ENCODE data around the gene WBP2NL. TPM values are rescaled to one million over a fixed set of nuclear protein-coding genes. Genes with fewer than 3 reads are reported as not detected.

The WBP2NL gene
- total and polyA plus RNA-seq, 2 donors (not counting 1 experiment from before 2014, with no cell fraction given) = 1.6 to 10.4 TPM

GRCh38 chr22:41992496-41992895, 6.1 kb upstream of the WBP2NL start:
- Histone ChIP-seq H3K79me2 (ENCODE audit: control insufficient read depth, insufficient read depth, low read length) (no peaks in the 10 kb centered on the region), H3K27ac (ENCODE audit: low read length in 2 of 2) (no peak overlapping the region), H3K4me3 (ENCODE audit: control extremely low read depth in 1 of 5, extremely low read depth in 1 of 5, insufficient read depth in 1 of 5, low read depth in 2 of 5, low read length in 4 of 5) (no peak overlapping the region), H3K4me1 (ENCODE audit: control insufficient read depth in 2 of 2, insufficient read depth in 2 of 2, low read length in 2 of 2) (no peaks in the 10 kb centered on the region), H4K20me1 (ENCODE audit: control insufficient read depth, insufficient read depth, low read length, poor library complexity, severe bottlenecking) (no peaks in the 10 kb centered on the region), H3K4me2 (replicated peaks; ENCODE audit: low read depth, low read length, poor library complexity, severe bottlenecking) (no peak overlapping the region), H3K27me3 (replicated peaks in 1 of 4; ENCODE audit: control extremely low read depth in 1 of 4, control insufficient read depth in 3 of 4, insufficient read depth in 4 of 4, low read length in 3 of 4) (peaks cover 0 to 7% (median 2%) of the 10 kb centered on the region in 4 experiments), H3K9ac (ENCODE audit: low read length) (no peak overlapping the region), H2AFZ (ENCODE audit: insufficient read depth, low read depth, low read length, poor library complexity, severe bottlenecking) (no peak overlapping the region), H3K36me3 (replicated peaks in 1 of 2; ENCODE audit: control extremely low read depth in 1 of 2, control insufficient read depth in 1 of 2, extremely low read depth in 1 of 2, insufficient read depth in 2 of 2, low read length in 1 of 2) (no peaks in the 10 kb centered on the region), H3K9me3 (ENCODE audit: control extremely low read depth in 1 of 3, control insufficient read depth in 2 of 3, insufficient read depth in 1 of 3, low read length in 2 of 3) (no peaks in the 10 kb centered on the region)
- ChIA-PET CTCF (no interaction called here), POLR2A (no interaction called here)
- no peak for ATAC-seq (ENCODE audit: low read depth)
- Mint-ChIP-seq H3K4me3 (no peak overlapping the region), H3K4me1 (peaks cover 1% of the 10 kb centered on the region), H3K9me3 (ENCODE audit: insufficient read depth) (no peaks in the 10 kb centered on the region), H3K27me3 (peaks cover 16% of the 10 kb centered on the region), H3K27ac (no peak overlapping the region)
- no peak for TF ChIP-seq CTCF (IDR thresholded peaks at IDR 0.05)
- no peak for TF ChIP-seq EZH2 (IDR thresholded peaks at IDR 0.05; ENCODE audit: borderline replicate concordance, insufficient read depth, low read depth, low read length, poor library complexity, severe bottlenecking)
- no peak for DNase-seq
- intact Hi-C loops (cut with micrococcal nuclease) = no loop called here
- 94% methylated on average over 2 of the region's 5 CpGs for WGBS (ENCODE audit: insufficient coverage)

GRCh38 chr22:41995211-41995610, 3.4 kb upstream of the WBP2NL start:
- no peak for ATAC-seq (ENCODE audit: low read depth)
- no peak for TF ChIP-seq CTCF (IDR thresholded peaks at IDR 0.05)
- TF ChIP-seq EZH2 (IDR thresholded peaks at IDR 0.05; ENCODE audit: borderline replicate concordance, insufficient read depth, low read depth, low read length, poor library complexity, severe bottlenecking) = no peak
- no peaks in the 10 kb centered on the region for H3K79me2 ChIP-seq (ENCODE audit: control insufficient read depth, insufficient read depth, low read length)
- peaks cover 0 to 9% (median 0%) of the 10 kb centered on the region in 3 donors for H3K9me3 ChIP-seq (ENCODE audit: control extremely low read depth in 1 of 3, control insufficient read depth in 2 of 3, insufficient read depth in 1 of 3, low read length in 2 of 3)
- Mint-ChIP-seq H3K4me3 (no peak overlapping the region), H3K27ac (no peak overlapping the region), H3K9me3 (ENCODE audit: insufficient read depth) (no peaks in the 10 kb centered on the region), H3K4me1 (peaks cover 22% of the 10 kb centered on the region), H3K27me3 (peaks cover 12% of the 10 kb centered on the region)
- H3K27ac ChIP-seq (ENCODE audit: low read length in 2 of 2) = no peak overlapping the region
- H3K9ac ChIP-seq (ENCODE audit: low read length) = no peak overlapping the region
- ChIA-PET CTCF (no interaction called here), POLR2A (no interaction called here)
- intact Hi-C loops (cut with micrococcal nuclease) = no loop called here
- no peaks in the 10 kb centered on the region for H4K20me1 ChIP-seq (ENCODE audit: control insufficient read depth, insufficient read depth, low read length, poor library complexity, severe bottlenecking)
- peaks cover 0 to 10% (median 3%) of the 10 kb centered on the region in 4 experiments for H3K27me3 ChIP-seq (replicated peaks in 1 of 4; ENCODE audit: control extremely low read depth in 1 of 4, control insufficient read depth in 3 of 4, insufficient read depth in 4 of 4, low read length in 3 of 4)
- WGBS (ENCODE audit: insufficient coverage) = 93% methylated on average over 2 of the region's 3 CpGs
- no peak for DNase-seq
- H3K4me3 ChIP-seq (ENCODE audit: control extremely low read depth in 1 of 5, extremely low read depth in 1 of 5, insufficient read depth in 1 of 5, low read depth in 2 of 5, low read length in 4 of 5) = no peak overlapping the region
- peaks cover 15 to 23% of the 10 kb centered on the region in 2 donors for H3K4me1 ChIP-seq (ENCODE audit: control insufficient read depth in 2 of 2, insufficient read depth in 2 of 2, low read length in 2 of 2)
- H2AFZ ChIP-seq (ENCODE audit: insufficient read depth, low read depth, low read length, poor library complexity, severe bottlenecking) = no peak overlapping the region
- H3K36me3 ChIP-seq (replicated peaks in 1 of 2; ENCODE audit: control extremely low read depth in 1 of 2, control insufficient read depth in 1 of 2, extremely low read depth in 1 of 2, insufficient read depth in 2 of 2, low read length in 1 of 2) = no peaks in the 10 kb centered on the region
- H3K4me2 ChIP-seq (replicated peaks; ENCODE audit: low read depth, low read length, poor library complexity, severe bottlenecking) = no peak overlapping the region

All from B cell (primary cell).